Chondrocyte (in vitro differentiated cells): ENCODE results near the gene ANKMY1. TPM values are rescaled to one million over a fixed set of nuclear protein-coding genes. Genes with fewer than 3 reads are reported as not detected.

Source experiments
- DNase-seq: peaks from one replicate; pipeline ENCODE4 v3.0.0; 2021; ENCODE audit warnings: mixed read lengths, low spot score
- H3K27ac Mint-ChIP-seq: one replicate; pipeline ENCODE4 v1.8.0; 2021; ENCODE audit warnings: mild to moderate bottlenecking, moderate library complexity, mixed read lengths; ENCODE audit not compliant: unreplicated experiment
- H3K27me3 Mint-ChIP-seq: 2 replicates; pipeline ENCODE4 v1.8.0; 2021; ENCODE audit warnings: low read depth, mixed read lengths
- H3K36me3 Mint-ChIP-seq: 2 replicates; pipeline ENCODE4 v1.8.0; 2021; ENCODE audit warnings: low read depth, mixed read lengths
- H3K4me1 Mint-ChIP-seq: 2 replicates; pipeline ENCODE4 v1.8.0; 2021; ENCODE audit warnings: low read depth, mild to moderate bottlenecking, mixed read lengths
- H3K4me3 Mint-ChIP-seq: one replicate; pipeline ENCODE4 v1.8.0; 2021; ENCODE audit warnings: mild to moderate bottlenecking, moderate library complexity, mixed read lengths; ENCODE audit not compliant: unreplicated experiment
- H3K9me3 Mint-ChIP-seq: 2 replicates; pipeline ENCODE4 v1.8.0; 2021; ENCODE audit warnings: low read depth, mixed read lengths
- total RNA-seq: library from RNA; stranded (reverse); gene quantifications from 3 replicates; pipeline ENCODE4 v1.2.1, GENCODE V29; 2021
- TF ChIP-seq, protein P1 (sequence below): fragments of 200-600 bp; sonication (generic); IDR thresholded peaks from 2 replicates; pipeline ENCODE4 v1.5.0; 2021; ENCODE audit warnings: antibody characterized with exemption, mild to moderate bottlenecking, moderate library complexity

Gene ANKMY1
- total RNA-seq, 1 donor from 2014 or later: 10.8 TPM

DNA sequence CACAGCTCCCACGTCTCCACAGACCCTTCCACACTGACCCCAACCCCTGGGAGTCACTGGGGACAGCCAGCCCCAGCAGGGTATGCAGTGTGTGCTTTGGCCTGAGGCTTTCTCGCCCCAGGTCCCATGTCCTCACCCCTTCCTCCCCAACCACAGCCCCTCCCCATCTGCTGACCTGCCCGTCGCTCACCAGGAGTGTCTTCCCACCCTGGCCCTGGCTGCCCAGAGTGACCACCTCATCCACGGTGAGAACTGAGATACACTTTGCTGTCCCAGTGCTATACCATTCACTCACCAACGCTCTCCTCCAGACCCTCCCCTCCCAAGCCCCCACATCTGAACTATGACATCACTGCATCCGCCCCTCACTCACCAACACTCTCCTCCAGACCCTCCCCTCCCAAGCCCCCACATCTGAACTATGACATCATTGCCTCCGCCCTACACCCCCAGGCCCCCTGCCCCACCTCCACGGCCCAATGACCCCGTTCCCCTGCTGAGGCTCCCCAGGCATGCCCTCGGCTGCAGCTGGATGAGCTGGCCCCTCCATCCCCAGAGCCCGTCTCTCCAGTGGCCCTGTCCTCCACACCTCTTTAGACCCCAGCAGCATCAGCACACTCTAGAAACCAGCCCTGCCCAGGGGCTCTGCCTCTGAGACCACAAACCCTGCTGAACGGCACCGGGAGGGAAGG, 55.2 kb downstream of the ANKMY1 start:
- Mint-ChIP-seq H3K36me3 (peaks cover 6% of the 10 kb centered on the region), H3K4me3 (no peak overlapping the region), H3K27me3 (no peaks in the 10 kb centered on the region), H3K9me3 (no peaks in the 10 kb centered on the region), H3K27ac (no peak overlapping the region), H3K4me1 (no peaks in the 10 kb centered on the region)
- DNase-seq: peak; percentile 75
- TF ChIP-seq, protein P1, sequence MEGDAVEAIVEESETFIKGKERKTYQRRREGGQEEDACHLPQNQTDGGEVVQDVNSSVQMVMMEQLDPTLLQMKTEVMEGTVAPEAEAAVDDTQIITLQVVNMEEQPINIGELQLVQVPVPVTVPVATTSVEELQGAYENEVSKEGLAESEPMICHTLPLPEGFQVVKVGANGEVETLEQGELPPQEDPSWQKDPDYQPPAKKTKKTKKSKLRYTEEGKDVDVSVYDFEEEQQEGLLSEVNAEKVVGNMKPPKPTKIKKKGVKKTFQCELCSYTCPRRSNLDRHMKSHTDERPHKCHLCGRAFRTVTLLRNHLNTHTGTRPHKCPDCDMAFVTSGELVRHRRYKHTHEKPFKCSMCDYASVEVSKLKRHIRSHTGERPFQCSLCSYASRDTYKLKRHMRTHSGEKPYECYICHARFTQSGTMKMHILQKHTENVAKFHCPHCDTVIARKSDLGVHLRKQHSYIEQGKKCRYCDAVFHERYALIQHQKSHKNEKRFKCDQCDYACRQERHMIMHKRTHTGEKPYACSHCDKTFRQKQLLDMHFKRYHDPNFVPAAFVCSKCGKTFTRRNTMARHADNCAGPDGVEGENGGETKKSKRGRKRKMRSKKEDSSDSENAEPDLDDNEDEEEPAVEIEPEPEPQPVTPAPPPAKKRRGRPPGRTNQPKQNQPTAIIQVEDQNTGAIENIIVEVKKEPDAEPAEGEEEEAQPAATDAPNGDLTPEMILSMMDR: no peak

DNA sequence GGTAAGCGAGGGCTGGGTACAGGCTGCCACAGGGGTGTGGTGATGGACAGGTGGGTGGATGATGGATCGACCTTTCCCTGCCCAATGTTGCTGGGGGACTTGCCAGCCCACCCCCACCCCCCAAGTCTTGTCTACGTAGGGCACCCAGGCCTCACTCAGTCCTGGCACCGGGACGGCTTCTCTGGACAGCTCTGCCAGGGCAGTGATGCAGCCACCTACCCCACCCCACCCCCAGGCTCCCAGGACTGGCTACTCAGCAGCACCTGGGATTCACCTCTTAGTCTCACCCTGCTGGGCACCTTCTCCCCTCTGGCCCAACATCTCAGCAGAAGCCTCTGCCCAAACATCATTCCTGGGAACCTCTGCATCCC, 55.7 kb downstream of the ANKMY1 start:
- Mint-ChIP-seq H3K36me3 (peaks cover 7% of the 10 kb centered on the region), H3K27ac (no peak overlapping the region), H3K4me1 (no peaks in the 10 kb centered on the region), H3K9me3 (no peaks in the 10 kb centered on the region), H3K27me3 (no peaks in the 10 kb centered on the region), H3K4me3 (no peak overlapping the region)
- TF ChIP-seq, protein P1: no peak
- no peak for DNase-seq

DNA sequence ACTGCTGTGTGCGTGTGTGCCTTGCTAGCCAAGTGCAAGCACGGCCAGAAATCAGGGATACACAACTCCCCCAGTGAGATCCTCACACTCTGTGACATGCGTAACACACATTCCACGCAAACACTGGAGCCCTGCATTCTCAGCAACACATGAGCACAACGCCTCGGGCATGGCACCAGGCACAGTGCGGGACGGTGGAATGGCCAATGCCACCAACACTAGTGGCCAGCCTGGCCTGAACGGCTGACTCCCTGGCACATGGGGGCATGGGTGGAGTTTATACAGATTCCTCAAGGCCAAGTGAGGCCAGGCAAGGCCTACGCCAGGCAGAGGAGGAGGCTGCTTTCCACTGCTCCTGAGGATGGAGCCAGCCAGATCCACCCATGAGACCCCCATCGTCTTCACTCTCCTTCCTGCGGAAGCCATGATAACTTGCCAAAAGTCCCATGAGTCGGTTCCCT, 56.2 kb downstream of the ANKMY1 start:
- no peak overlapping the region for H3K4me3 Mint-ChIP-seq
- no peak for DNase-seq
- H3K27me3 Mint-ChIP-seq: no peaks in the 10 kb centered on the region
- no peaks in the 10 kb centered on the region for H3K4me1 Mint-ChIP-seq
- peaks cover 7% of the 10 kb centered on the region for H3K36me3 Mint-ChIP-seq
- H3K9me3 Mint-ChIP-seq: no peaks in the 10 kb centered on the region
- TF ChIP-seq, protein P1: no peak
- no peak overlapping the region for H3K27ac Mint-ChIP-seq

DNA sequence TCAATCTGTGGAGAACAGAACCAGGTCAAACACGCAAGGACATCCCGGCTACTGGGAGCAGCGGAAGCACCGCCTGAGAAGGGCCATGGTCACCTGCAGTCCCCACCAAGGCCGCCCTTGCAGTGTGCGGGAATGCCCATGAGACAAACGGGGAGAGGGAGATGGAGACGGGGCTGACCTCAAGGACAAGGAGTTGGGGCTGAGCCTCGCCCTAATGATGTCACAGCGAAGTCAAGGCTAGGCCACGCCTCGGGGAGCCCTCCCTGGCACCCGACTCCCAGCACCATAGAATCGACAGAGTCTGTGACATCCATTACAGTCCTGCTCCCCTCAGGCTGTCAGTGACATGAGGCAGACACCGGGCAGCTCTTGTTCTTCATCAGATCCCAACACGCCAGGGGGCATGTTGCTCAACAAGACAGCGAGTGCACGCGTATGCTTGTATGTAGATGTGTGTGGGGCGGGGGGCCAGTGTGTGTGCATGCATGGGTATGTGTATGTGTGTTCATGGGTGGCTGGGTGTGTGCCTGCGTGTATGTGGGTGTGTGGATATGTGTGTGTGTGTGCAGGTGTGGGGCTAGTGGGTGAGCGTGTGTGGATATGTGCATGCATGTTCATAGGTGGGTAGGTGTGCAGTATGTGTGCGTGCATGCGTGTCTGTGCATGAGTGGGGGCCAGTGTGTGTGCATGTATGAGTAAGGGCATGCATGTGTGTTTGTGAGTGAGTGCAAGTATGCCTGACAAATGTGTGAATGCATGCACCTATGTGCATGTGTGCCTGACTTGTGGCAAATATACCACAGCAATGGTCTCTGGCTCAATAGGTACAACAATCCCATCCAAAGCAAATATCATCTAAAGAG, 57.0 kb downstream of the ANKMY1 start:
- Mint-ChIP-seq H3K27ac (no peak overlapping the region), H3K9me3 (peaks cover under 1% of the 10 kb centered on the region), H3K4me3 (no peak overlapping the region), H3K4me1 (no peaks in the 10 kb centered on the region), H3K36me3 (peaks cover 10% of the 10 kb centered on the region), H3K27me3 (no peaks in the 10 kb centered on the region)
- TF ChIP-seq, protein P1: no peak
- no peak for DNase-seq
